GM21576 (cell line): Measurements from ENCODE around the gene GAGE13.
"Not testable (repeated sequence)": the region's sequence is repeated elsewhere in the genome, so short reads cannot be mapped to it uniquely, and the experiment has no call there.

Experiments used
- ATAC-seq: cut with Tn5 transposase; IDR thresholded peaks from one replicate; pipeline ENCODE4 v1.9.1; 2021; ENCODE audit warnings: mild to moderate bottlenecking, moderate library complexity; ENCODE audit not compliant: unreplicated experiment

Gene GAGE13

DNA sequence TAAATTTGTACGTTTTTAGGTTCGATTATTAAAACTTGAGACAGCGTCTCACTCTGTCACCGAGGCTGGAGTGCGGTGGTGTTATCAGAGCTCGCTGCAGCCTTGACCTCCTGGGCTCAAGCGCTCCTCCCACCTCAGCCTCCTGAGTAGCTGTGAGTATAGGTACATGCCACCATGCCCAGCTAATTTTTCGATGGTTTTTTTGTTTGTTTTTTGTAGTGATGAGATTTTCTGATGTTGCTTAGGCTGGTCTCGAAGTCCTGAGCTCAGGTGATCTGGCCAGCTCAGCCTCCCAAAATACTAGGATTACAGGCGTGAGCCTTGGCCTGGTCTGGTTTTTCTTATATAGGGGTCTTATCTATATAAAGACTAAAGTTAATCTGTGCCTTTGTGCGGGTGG, 961 bp upstream of the GAGE13 start:
- ATAC-seq = not testable (repeated sequence)

- not testable (repeated sequence) for ATAC-seq
Observed at GRCh38 chrX:49331841-49332240, 459 bp downstream of the GAGE13 start.

DNA sequence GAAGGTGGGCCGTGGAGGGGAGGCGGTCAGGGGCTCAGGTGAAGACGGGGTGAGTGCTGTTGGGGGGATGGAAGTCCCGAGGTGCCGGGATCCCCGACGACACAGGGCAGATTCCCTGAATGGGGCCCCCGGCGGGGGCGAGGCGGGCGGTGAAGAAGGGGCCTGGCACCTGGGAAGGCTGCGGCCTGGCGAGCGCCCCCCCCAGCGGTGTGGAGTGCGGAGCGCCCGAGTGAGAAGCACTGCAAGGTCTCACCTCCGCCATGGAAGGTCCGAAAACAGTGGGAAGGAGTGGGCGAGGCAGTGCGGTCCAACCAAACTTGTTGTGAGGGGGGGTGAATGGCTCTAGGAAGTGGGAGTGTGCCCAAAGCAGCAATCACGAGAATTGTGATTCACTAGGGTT, 10.1 kb downstream of the GAGE13 start:
- ATAC-seq = not testable (repeated sequence)

DNA sequence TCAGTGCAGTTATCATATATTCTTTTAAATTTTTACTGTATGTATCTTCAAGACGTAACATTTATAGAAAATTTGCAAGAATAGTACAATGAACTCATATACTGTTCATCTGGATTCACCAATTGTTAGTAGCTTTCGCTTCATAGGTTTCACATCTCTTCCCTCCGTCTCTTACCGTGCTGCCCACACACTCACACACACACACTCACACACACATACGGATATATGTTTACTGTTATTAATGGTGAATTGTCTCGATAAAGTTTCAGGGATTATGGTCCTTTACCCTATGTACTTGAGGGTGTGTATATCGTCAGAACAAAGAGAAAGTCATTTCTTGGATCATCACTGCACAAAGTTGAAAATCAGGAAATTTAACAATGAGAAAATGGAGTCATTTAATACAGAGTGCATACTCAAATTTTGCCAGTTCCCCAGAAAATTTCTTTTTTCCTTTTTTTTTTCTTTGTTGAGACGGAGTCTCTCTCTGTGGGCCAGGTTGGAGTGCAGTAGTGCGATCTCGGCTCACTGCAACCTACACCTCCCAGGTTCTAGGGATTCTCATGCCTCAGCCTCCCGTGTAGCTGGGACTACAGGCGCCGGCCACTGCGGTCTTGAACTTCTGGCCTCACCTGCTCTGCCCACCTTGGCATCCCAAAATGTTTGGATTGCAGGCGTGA, 13.3 kb downstream of the GAGE13 start:
- ATAC-seq = not testable (repeated sequence)

GRCh38 chrX:49345402-49345801, 14.0 kb downstream of the GAGE13 start:
- ATAC-seq = not testable (repeated sequence)

DNA sequence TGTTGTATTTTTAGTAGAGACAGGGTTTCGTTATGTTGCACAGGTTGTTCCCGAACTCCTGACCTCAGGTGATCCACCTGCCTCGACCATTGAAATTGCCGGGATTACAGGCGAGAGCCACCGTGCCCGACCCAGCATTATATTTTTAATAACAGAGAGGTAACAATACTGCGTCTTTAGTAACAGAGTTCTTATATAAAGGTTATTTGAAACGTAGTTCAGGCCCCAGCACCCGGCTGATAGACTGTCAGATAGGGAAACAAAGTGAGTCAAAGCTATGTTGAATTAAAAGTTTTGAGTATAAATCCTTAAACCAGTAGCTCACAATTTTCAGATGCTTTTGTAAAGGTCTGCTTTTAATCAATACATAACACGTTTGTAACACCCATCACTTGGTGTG, 14.8 kb downstream of the GAGE13 start:
- ATAC-seq = not testable (repeated sequence)
